SK-N-SH treated with all-trans-retinoic acid at 6 μM for 48 hours (cell line): ENCODE results near the gene ABCC1.

Source experiments
- ATAC-seq: fragments of 200-7000 bp; cut with Tn5 transposase; 3 replicates; pipeline ENCODE4 v1.9.1; 2020; ENCODE audit warnings: mild to moderate bottlenecking, moderate library complexity
- BACH2 ChIP-seq: fragments of 250-450 bp; sonication (Bioruptor Pico); IDR thresholded peaks from 2 replicates; pipeline ENCODE4 v1.9.0; 2021; ENCODE audit warnings: mild to moderate bottlenecking, borderline replicate concordance
- CREB5 ChIP-seq: fragments of 250-450 bp; sonication (Bioruptor Pico); IDR thresholded peaks from 2 replicates; pipeline ENCODE4 v1.5.1; 2020; ENCODE audit warnings: low read depth, mild to moderate bottlenecking, moderate library complexity
- CSDC2 ChIP-seq: fragments of 250-450 bp; sonication (Bioruptor Pico); IDR thresholded peaks from 2 replicates; pipeline ENCODE4 v1.5.0; 2020; ENCODE audit warnings: mild to moderate bottlenecking, moderate library complexity
- CSRNP3 ChIP-seq: fragments of 250-450 bp; sonication (Bioruptor Pico); IDR thresholded peaks from 2 replicates; pipeline ENCODE4 v1.5.1; 2021; ENCODE audit warnings: mild to moderate bottlenecking, moderate library complexity
- ESRRG ChIP-seq: fragments of 250-450 bp; sonication (Bioruptor Pico); IDR thresholded peaks from 2 replicates; pipeline ENCODE4 v1.6.1; 2021; ENCODE audit warnings: mild to moderate bottlenecking
- GLIS3 ChIP-seq: fragments of 250-450 bp; sonication (Bioruptor Pico); IDR thresholded peaks from 2 replicates; pipeline ENCODE4 v1.5.0; 2020; ENCODE audit warnings: mild to moderate bottlenecking, moderate library complexity
- ISL1 ChIP-seq: fragments of 250-450 bp; sonication (Bioruptor Pico); IDR thresholded peaks from 2 replicates; pipeline ENCODE4 v2.1.2; 2022; ENCODE audit warnings: mild to moderate bottlenecking, moderate library complexity
- OSR1 ChIP-seq: fragments of 250-450 bp; sonication (Bioruptor Pico); IDR thresholded peaks from 2 replicates; pipeline ENCODE4 v1.8.0; 2022; ENCODE audit warnings: moderate library complexity, mild to moderate bottlenecking, inconsistent platforms
- PATZ1 ChIP-seq: fragments of 250-450 bp; sonication (Bioruptor Pico); IDR thresholded peaks from 2 replicates; pipeline ENCODE4 v1.8.0; 2020; ENCODE audit warnings: mild to moderate bottlenecking, moderate library complexity, borderline replicate concordance
- POU6F1 ChIP-seq: fragments of 250-450 bp; sonication (Bioruptor Pico); IDR thresholded peaks from 2 replicates; pipeline ENCODE4 v1.8.0; 2021; ENCODE audit warnings: low read depth, mild to moderate bottlenecking, moderate library complexity, borderline replicate concordance
- PPARA ChIP-seq: fragments of 250-450 bp; sonication (Bioruptor Pico); IDR thresholded peaks from 2 replicates; pipeline ENCODE4 v1.5.0; 2020; ENCODE audit warnings: mild to moderate bottlenecking, borderline replicate concordance
- RARB ChIP-seq: fragments of 250-450 bp; sonication (Bioruptor Pico); IDR thresholded peaks from 2 replicates; pipeline ENCODE4 v1.8.0; 2021; ENCODE audit warnings: mild to moderate bottlenecking, moderate library complexity
- TCF4 ChIP-seq: fragments of 250-450 bp; sonication (Bioruptor Pico); IDR thresholded peaks from 2 replicates; pipeline ENCODE4 v1.8.0; 2021; ENCODE audit warnings: mild to moderate bottlenecking, moderate library complexity, borderline replicate concordance
- TOX ChIP-seq: fragments of 250-450 bp; sonication (Bioruptor Pico); IDR thresholded peaks from 2 replicates; pipeline ENCODE4 v1.8.0; 2021; ENCODE audit warnings: mild to moderate bottlenecking, moderate library complexity, borderline replicate concordance
- TSHZ2 ChIP-seq: fragments of 250-450 bp; sonication (Bioruptor Pico); IDR thresholded peaks from 2 replicates; pipeline ENCODE4 v1.5.0; 2020; ENCODE audit warnings: mild to moderate bottlenecking, moderate library complexity
- ZC3H10 ChIP-seq: fragments of 250-450 bp; sonication (Bioruptor Pico); IDR thresholded peaks from 2 replicates; pipeline ENCODE4 v1.5.1; 2021; ENCODE audit warnings: mild to moderate bottlenecking, moderate library complexity
- ZNF565 ChIP-seq: fragments of 450-650 bp; formaldehyde crosslinking; conservative IDR thresholded peaks from 2 replicates; pipeline ENCODE4 v1.5.0; 2020; ENCODE audit warnings: low read depth, mild to moderate bottlenecking, moderate library complexity
- ZNF70 ChIP-seq: fragments of 450-650 bp; formaldehyde crosslinking; IDR thresholded peaks from 2 replicates; pipeline ENCODE4 v1.5.0; 2020; ENCODE audit warnings: mild to moderate bottlenecking, moderate library complexity
- ZNF8 ChIP-seq: fragments of 450-650 bp; formaldehyde crosslinking; IDR thresholded peaks from 2 replicates; pipeline ENCODE4 v1.5.0; 2020; ENCODE audit warnings: mild to moderate bottlenecking, moderate library complexity

The ABCC1 gene

GRCh38 chr16:16168431-16168830 lies 219.0 kb downstream of the ABCC1 start (continued):
- TF ChIP-seq TSHZ2 (CRISPR knock-in tag) (no peak), ZNF565 (CRISPR knock-in tag) (no peak), CSDC2 (CRISPR knock-in tag) (no peak)

GRCh38 chr16:16169615-16170014 lies 220.2 kb downstream of the ABCC1 start:
- no peak for ATAC-seq
- TF ChIP-seq ZC3H10 (CRISPR knock-in tag) (no peak), BACH2 (CRISPR knock-in tag) (no peak), TSHZ2 (CRISPR knock-in tag) (no peak), GLIS3 (CRISPR knock-in tag) (no peak), RARB (CRISPR knock-in tag) (no peak), ISL1 (CRISPR knock-in tag) (no peak), ZNF8 (CRISPR knock-in tag) (no peak), CSRNP3 (no peak), PPARA (CRISPR knock-in tag) (no peak), PATZ1 (CRISPR knock-in tag) (no peak), ESRRG (no peak), ZNF565 (CRISPR knock-in tag) (no peak), ZNF70 (no peak), TCF4 (CRISPR knock-in tag) (no peak), CREB5 (CRISPR knock-in tag) (no peak), POU6F1 (no peak), TOX (CRISPR knock-in tag) (no peak), OSR1 (no peak)
